Measurements from ENCODE around the gene PITX2.

The PITX2 gene

GRCh38 chr4:110622841-110623717 lies at the start of gene PITX2:
PITX2 (minus strand) TSS chr4:110623077; CDS start chr4:110622460, 617 bp downstream.
- no peak for DNase-seq (ENCODE audit: low read depth in 2 of 2)

GRCh38 chr4:110671679-110672078 lies 48.8 kb upstream of the PITX2 start:
- no peak for DNase-seq (ENCODE audit: low read depth in 2 of 2)

- DNase-seq (ENCODE audit: low read depth in 2 of 2) = no peak
Observed at GRCh38 chr4:110669663-110670062, 46.8 kb upstream of the PITX2 start.

GRCh38 chr4:110668463-110669235 lies 45.8 kb upstream of the PITX2 start:
- DNase-seq (ENCODE audit: low read depth in 2 of 2) = no peak

GRCh38 chr4:110667670-110668069 lies 44.8 kb upstream of the PITX2 start:
- DNase-seq (ENCODE audit: low read depth in 2 of 2) = no peak

- DNase-seq (ENCODE audit: low read depth in 2 of 2) = no peak
Observed at GRCh38 chr4:110666030-110666429, 43.2 kb upstream of the PITX2 start.

GRCh38 chr4:110663738-110664444 lies 41.0 kb upstream of the PITX2 start:
- DNase-seq (ENCODE audit: low read depth in 2 of 2) = no peak

- DNase-seq (ENCODE audit: low read depth in 2 of 2) = no peak
Observed at GRCh38 chr4:110663206-110663605, 40.3 kb upstream of the PITX2 start.

- DNase-seq (ENCODE audit: low read depth in 2 of 2) = no peak
Observed at GRCh38 chr4:110660755-110661154, 37.9 kb upstream of the PITX2 start.

- DNase-seq (ENCODE audit: low read depth in 2 of 2) = no peak
Observed at GRCh38 chr4:110654254-110654635, 31.4 kb upstream of the PITX2 start.

- no peak for DNase-seq (ENCODE audit: low read depth in 2 of 2)
Observed at GRCh38 chr4:110653321-110654253, 30.7 kb upstream of the PITX2 start.

GRCh38 chr4:110644008-110644407 lies 21.1 kb upstream of the PITX2 start:
- DNase-seq (ENCODE audit: low read depth in 2 of 2) = no peak

- DNase-seq (ENCODE audit: low read depth in 2 of 2) = no peak
Observed at GRCh38 chr4:110643096-110643495, 20.2 kb upstream of the PITX2 start.

GRCh38 chr4:110641218-110641617 lies 18.3 kb upstream of the PITX2 start:
- no peak for DNase-seq (ENCODE audit: low read depth in 2 of 2)

- no peak for DNase-seq (ENCODE audit: low read depth in 2 of 2)
Observed at GRCh38 chr4:110640576-110640975, 17.7 kb upstream of the PITX2 start.

GRCh38 chr4:110639207-110640090 lies 16.6 kb upstream of the PITX2 start:
- DNase-seq (ENCODE audit: low read depth in 2 of 2) = no peak

GRCh38 chr4:110638089-110638746 lies 15.3 kb upstream of the PITX2 start:
- no peak for DNase-seq (ENCODE audit: low read depth in 2 of 2)

GRCh38 chr4:110637408-110638088 lies 14.7 kb upstream of the PITX2 start:
- DNase-seq (ENCODE audit: low read depth in 2 of 2) = no peak
